ENCODE results near the gene BAAT. TPM values are rescaled to one million over a fixed set of nuclear protein-coding genes. Genes with fewer than 3 reads are reported as not detected.

Gene BAAT
- total and polyA plus RNA-seq, 8 donors: 0.55 TPM; not detected in 7

- no peaks in the 10 kb centered on the region for H3K4me1 ChIP-seq
- WGBS, 5 donors: 97 to 100% (median 100%) methylated on average over 4 of the region's 4 CpGs
- H3K9me3 ChIP-seq: peaks cover 48 to 100% (median 91%) of the 10 kb centered on the region in 4 donors
- TF ChIP-seq EP300 (IDR thresholded peaks at IDR 0.05) (no peak), POLR2A (IDR thresholded peaks at IDR 0.05) (no peak), CTCF (IDR thresholded peaks at IDR 0.05) (no peak), POLR2AphosphoS5 (IDR thresholded peaks at IDR 0.05) (no peak)
- intact Hi-C loops (cut with DNase I; ENCODE audit: low total_unique reads): no loop called here
- no peak for DNase-seq
- H3K27me3 ChIP-seq: no peaks in the 10 kb centered on the region
- H3K27ac ChIP-seq: no peak overlapping the region
- H3K4me3 ChIP-seq: no peak overlapping the region
- peaks cover 52 to 65% (median 55%) of the 10 kb centered on the region in 4 donors for H3K36me3 ChIP-seq
These were observed 24.3 kb upstream of the BAAT start for GRCh38 chr9:101409079-101409477.

DNA sequence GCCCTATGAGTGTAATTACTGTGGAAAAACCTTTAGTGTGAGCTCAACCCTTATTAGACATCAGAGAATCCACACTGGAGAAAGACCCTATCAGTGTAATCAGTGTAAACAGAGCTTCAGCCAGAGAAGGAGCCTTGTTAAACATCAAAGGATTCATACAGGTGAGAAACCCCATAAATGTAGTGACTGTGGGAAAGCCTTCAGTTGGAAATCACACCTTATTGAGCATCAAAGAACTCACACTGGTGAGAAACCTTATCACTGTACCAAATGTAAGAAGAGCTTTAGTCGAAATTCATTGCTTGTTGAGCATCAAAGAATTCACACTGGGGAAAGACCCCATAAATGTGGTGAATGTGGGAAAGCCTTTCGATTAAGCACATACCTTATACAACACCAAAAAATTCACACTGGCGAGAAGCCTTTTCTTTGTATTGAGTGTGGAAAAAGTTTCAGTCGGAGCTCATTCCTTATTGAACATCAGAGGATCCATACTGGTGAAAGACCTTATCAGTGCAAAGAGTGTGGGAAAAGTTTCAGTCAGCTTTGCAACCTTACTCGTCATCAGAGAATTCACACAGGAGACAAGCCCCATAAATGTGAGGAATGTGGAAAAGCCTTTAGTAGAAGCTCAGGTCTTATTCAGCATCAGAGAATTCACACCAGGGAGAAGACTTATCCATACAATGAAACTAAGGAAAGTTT is 23.7 kb upstream of the BAAT start:
- WGBS, 5 donors: 97 to 99% (median 98%) methylated on average over 5 of the region's 5 CpGs
- peaks cover 48 to 100% (median 90%) of the 10 kb centered on the region in 4 donors for H3K9me3 ChIP-seq
- peaks cover 57 to 71% (median 61%) of the 10 kb centered on the region in 4 donors for H3K36me3 ChIP-seq

DNA sequence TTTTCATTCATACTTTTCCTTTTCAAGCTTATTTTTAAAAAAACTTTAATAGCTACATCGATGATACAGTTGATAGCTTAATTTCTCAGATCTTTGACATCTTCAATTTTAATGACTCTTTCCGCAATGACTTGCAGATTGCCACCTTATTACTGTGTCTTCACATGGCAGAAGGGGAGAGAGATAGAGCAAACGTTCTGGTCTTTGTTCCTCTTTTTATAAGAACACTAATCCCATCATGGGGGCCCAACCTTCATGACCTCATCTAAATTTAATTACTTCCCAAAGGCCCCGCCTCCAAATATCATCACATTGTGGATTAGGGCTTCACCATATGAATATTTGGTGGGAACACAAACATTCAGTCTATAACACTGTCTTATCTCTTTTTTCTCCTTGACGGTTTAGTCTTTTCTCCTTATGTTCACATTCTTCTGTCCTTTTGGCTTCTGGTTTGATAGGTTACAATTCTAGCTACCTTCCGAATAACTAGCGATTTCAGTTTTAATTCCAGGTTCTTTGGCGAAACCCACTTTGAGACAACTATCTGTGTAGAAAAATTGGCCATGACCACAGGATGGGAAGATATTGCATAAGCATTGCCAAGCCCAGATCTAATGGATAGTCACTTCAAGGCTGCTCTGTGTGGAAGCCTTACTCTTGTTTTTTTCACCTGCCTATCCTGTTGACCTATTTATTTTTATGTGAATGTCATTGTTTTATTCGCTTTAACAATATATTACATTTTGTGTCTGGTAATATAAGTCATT is 18.9 kb upstream of the BAAT start:
- peaks cover 77 to 88% (median 87%) of the 10 kb centered on the region in 4 donors for H3K36me3 ChIP-seq
- 92 to 95% (median 95%) methylated on average over 9 of the region's 9 CpGs for WGBS, 5 donors
- intact Hi-C loops (cut with DNase I; ENCODE audit: low total_unique reads): no loop called here

More for the DNA sequence above, 23.7 kb upstream of the BAAT start:
- no peak for TF ChIP-seq POLR2A (IDR thresholded peaks at IDR 0.05)
- no peak for TF ChIP-seq EP300 (IDR thresholded peaks at IDR 0.05)
- TF ChIP-seq CTCF (IDR thresholded peaks at IDR 0.05): no peak
- no peak for TF ChIP-seq POLR2AphosphoS5 (IDR thresholded peaks at IDR 0.05)
- Histone ChIP-seq H3K4me1 (no peaks in the 10 kb centered on the region), H3K27ac (no peak overlapping the region), H3K4me3 (no peak overlapping the region), H3K27me3 (no peaks in the 10 kb centered on the region)
- no peak for DNase-seq
- intact Hi-C loops (cut with DNase I; ENCODE audit: low total_unique reads): no loop called here

More for the DNA sequence above, 18.9 kb upstream of the BAAT start:
- H3K27me3 ChIP-seq: no peaks in the 10 kb centered on the region
- TF ChIP-seq POLR2A (IDR thresholded peaks at IDR 0.05): no peak
- TF ChIP-seq POLR2AphosphoS5 (IDR thresholded peaks at IDR 0.05): no peak
- no peak for TF ChIP-seq CTCF (IDR thresholded peaks at IDR 0.05)
- TF ChIP-seq EP300 (IDR thresholded peaks at IDR 0.05): no peak
- H3K27ac ChIP-seq: no peak overlapping the region
- DNase-seq: no peak
- H3K4me3 ChIP-seq: no peak overlapping the region
- peaks cover 9 to 27% (median 23%) of the 10 kb centered on the region in 4 donors for H3K4me1 ChIP-seq
- H3K9me3 ChIP-seq: peaks cover 28 to 62% (median 47%) of the 10 kb centered on the region in 4 donors
